Measurements from ENCODE around the gene PCGF5. TPM values are rescaled to one million over a fixed set of nuclear protein-coding genes. Genes with fewer than 3 reads are reported as not detected.

The PCGF5 gene
- 12.6 and 15.6 TPM in 2 replicates for total RNA-seq

GRCh38 chr10:91220194-91220953 lies at the start of gene PCGF5:
PCGF5 (plus strand) TSS chr10:91220663; CDS start chr10:91222872, 2,209 bp downstream.

Other genes with a start within 250 kb of the PCGF5 start
- 4.7 and 12.5 TPM in 2 replicates for gene HECTD2, start 189.7 kb downstream of the PCGF5 start, total RNA-seq